HEK293 (cell line): ENCODE measurements around the gene DYNC2I2.

Experiments
- CTCF ChIA-PET: fragments of 350-600 bp; formaldehyde crosslinking; extraction: SDS; loops from one replicate; lab custom pipeline; 2021; ENCODE audit warnings: antibody characterized with exemption; lab: Yijun Ruan, JAX
- POLR2A ChIA-PET: fragments of 300-600 bp; formaldehyde crosslinking; extraction: SDS; loops from one replicate; lab custom pipeline; 2020; ENCODE audit warnings: antibody characterized with exemption, inconsistent platforms; lab: Yijun Ruan, JAX
- H3K27ac ChIP-seq: fragments of 200-500 bp; sonication (Bioruptor generic); 2 replicates; pipeline ENCODE4 v1.5.1; 2014; ENCODE audit warnings: low read depth, low read length, control low read depth, inconsistent platforms; ENCODE audit errors: extremely low read depth
- H3K36me3 ChIP-seq, 2 experiments: fragments of 200-500 bp in 1 of 2; sonication (Bioruptor generic) in 1 of 2; 1 replicate in 1 of 2; 2 replicates in 1 of 2; pipeline ENCODE4 v1.5.1; 2014 to 2017; ENCODE audit warnings: inconsistent platforms in 2 of 2, low read length in 2 of 2; ENCODE audit not compliant: control insufficient read depth in 2 of 2, insufficient read depth in 1 of 2
- H3K4me1 ChIP-seq: fragments of 200-500 bp; sonication (Bioruptor generic); 2 replicates; pipeline ENCODE4 v1.5.1; 2014; ENCODE audit warnings: mild to moderate bottlenecking, low read length, inconsistent platforms; ENCODE audit not compliant: control insufficient read depth, insufficient read depth
- H3K4me3 ChIP-seq: 2 replicates; pipeline ENCODE4 v1.5.1; 2011; ENCODE audit warnings: low read depth, mild to moderate bottlenecking, control low read depth, low read length, moderate library complexity
- H3K9me3 ChIP-seq: fragments of 200-500 bp; sonication (Bioruptor generic); 2 replicates; pipeline ENCODE4 v1.5.1; 2014; ENCODE audit warnings: low read depth, low read length, inconsistent platforms; ENCODE audit not compliant: control insufficient read depth, insufficient read depth
- GFI1B ChIP-seq: fragments of 450-650 bp; formaldehyde crosslinking; IDR thresholded peaks from 2 replicates; pipeline ENCODE4 v1.5.1; 2016; ENCODE audit warnings: missing biosample characterization, missing genetic modification characterization
- HOXD13 ChIP-seq: sonication (generic); formaldehyde crosslinking; IDR thresholded peaks from 2 replicates; pipeline ENCODE4 v1.8.0; 2022; ENCODE audit warnings: missing genetic modification reagents, borderline replicate concordance
- TRIM28 ChIP-seq: IDR thresholded peaks from 2 replicates; pipeline ENCODE4 v1.6.1; 2011; ENCODE audit warnings: low read length, control low read depth, borderline replicate concordance
- ZNF2 ChIP-seq: fragments of 450-650 bp; formaldehyde crosslinking; IDR thresholded peaks from 2 replicates; pipeline ENCODE4 v1.5.1; 2016; ENCODE audit warnings: missing biosample characterization, missing genetic modification characterization
- ZNF335 ChIP-seq: fragments of 450-650 bp; formaldehyde crosslinking; conservative IDR thresholded peaks from 2 replicates; pipeline ENCODE4 v1.5.1; 2016; ENCODE audit warnings: missing biosample characterization, missing genetic modification characterization
- ZNF423 ChIP-seq: fragments of 450-650 bp; formaldehyde crosslinking; IDR thresholded peaks from 2 replicates; pipeline ENCODE4 v1.5.1; 2016; ENCODE audit warnings: missing biosample characterization, missing genetic modification characterization
- ZNF473 ChIP-seq: fragments of 450-650 bp; formaldehyde crosslinking; IDR thresholded peaks from 2 replicates; pipeline ENCODE4 v1.5.1; 2017; ENCODE audit warnings: missing biosample characterization, missing genetic modification characterization
- ZNF677 ChIP-seq: fragments of 450-650 bp; IDR thresholded peaks from 2 replicates; pipeline ENCODE4 v1.5.0; 2018; ENCODE audit warnings: missing biosample characterization, mild to moderate bottlenecking, missing genetic modification characterization, moderate library complexity
- ZNF692 ChIP-seq: fragments of 450-650 bp; formaldehyde crosslinking; IDR thresholded peaks from 2 replicates; pipeline ENCODE4 v1.5.1; 2016; ENCODE audit warnings: missing biosample characterization, missing genetic modification characterization
- ZNF76 ChIP-seq: fragments of 450-650 bp; formaldehyde crosslinking; IDR thresholded peaks from 2 replicates; pipeline ENCODE4; 2016; ENCODE audit warnings: low read depth, missing biosample characterization, missing genetic modification characterization, borderline replicate concordance
- ZNF777 ChIP-seq: fragments of 450-650 bp; formaldehyde crosslinking; IDR thresholded peaks from 2 replicates; pipeline ENCODE4 v1.5.1; 2017; ENCODE audit warnings: missing biosample characterization, missing genetic modification characterization, borderline replicate concordance
- ZNF837 ChIP-seq: fragments of 450-650 bp; formaldehyde crosslinking; IDR thresholded peaks from 2 replicates; pipeline ENCODE4 v1.5.1; 2016; ENCODE audit warnings: missing biosample characterization, missing genetic modification characterization
- ZSCAN30 ChIP-seq: fragments of 450-650 bp; IDR thresholded peaks from 2 replicates; pipeline ENCODE4 v1.5.1; 2018; ENCODE audit warnings: missing biosample characterization, mild to moderate bottlenecking, missing genetic modification characterization, moderate library complexity
- TF ChIP-seq, protein P1 (sequence below): fragments of 450-650 bp; formaldehyde crosslinking; IDR thresholded peaks from 2 replicates; pipeline ENCODE4 v1.5.1; 2017; ENCODE audit warnings: missing biosample characterization, missing genetic modification characterization
- TF ChIP-seq, protein P2 (sequence below): fragments of 450-650 bp; formaldehyde crosslinking; IDR thresholded peaks from 2 replicates; pipeline ENCODE4; 2016; ENCODE audit warnings: missing biosample characterization, missing genetic modification characterization
- TF ChIP-seq, protein P3 (sequence below): fragments of 450-650 bp; formaldehyde crosslinking; IDR thresholded peaks from 2 replicates; pipeline ENCODE4 v1.5.1; 2016; ENCODE audit warnings: missing biosample characterization, missing genetic modification characterization
- TF ChIP-seq, protein P4 (sequence below): fragments of 450-650 bp; formaldehyde crosslinking; IDR thresholded peaks from 2 replicates; pipeline ENCODE4 v1.5.1; 2017; ENCODE audit warnings: missing biosample characterization, missing genetic modification characterization
- TF ChIP-seq, protein P5 (sequence below): fragments of 450-650 bp; formaldehyde crosslinking; optimal IDR thresholded peaks from 2 replicates; pipeline ENCODE3; 2016; ENCODE audit warnings: missing biosample characterization, mild to moderate bottlenecking, missing genetic modification characterization

Gene DYNC2I2

DNA sequence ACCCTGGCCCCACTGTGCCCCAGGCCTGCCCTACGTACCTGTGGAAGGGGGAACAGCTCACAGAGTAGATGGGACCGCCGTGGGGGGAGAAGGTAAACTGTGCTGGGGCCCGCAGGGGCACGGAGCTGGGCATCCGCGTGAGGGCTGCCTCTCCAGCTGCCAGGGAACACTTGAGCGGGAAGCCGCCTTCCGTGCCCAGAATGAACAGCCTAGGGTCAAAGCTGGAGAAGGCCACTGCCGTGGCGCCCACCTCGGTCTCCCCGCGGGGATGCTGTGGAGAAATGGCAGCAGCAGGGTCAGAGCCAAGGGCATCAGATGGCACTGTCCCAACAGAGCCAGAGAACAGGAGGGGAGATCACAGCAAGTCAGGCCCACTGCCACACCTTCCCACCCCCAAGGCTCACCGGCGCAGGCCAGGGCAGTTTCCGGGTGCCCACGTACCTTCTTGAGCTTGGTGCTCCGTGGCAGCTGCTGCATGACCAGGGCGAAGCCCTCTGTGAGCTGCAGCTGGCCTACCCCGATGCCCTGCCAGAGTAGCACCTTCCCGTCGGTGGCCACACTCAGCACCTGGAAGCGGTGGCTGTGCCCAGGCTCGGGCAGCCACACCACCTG, 21.9 kb downstream of the DYNC2I2 start:
- Histone ChIP-seq H3K36me3 (peaks cover 0 to 80% of the 10 kb centered on the region in 2 experiments; a peak in 2 of 3 replicates), H3K9me3 (no peaks in the 10 kb centered on the region)
- TF ChIP-seq ZSCAN30 (tag by site-specific recombination): no peak
- TF ChIP-seq, protein P1, sequence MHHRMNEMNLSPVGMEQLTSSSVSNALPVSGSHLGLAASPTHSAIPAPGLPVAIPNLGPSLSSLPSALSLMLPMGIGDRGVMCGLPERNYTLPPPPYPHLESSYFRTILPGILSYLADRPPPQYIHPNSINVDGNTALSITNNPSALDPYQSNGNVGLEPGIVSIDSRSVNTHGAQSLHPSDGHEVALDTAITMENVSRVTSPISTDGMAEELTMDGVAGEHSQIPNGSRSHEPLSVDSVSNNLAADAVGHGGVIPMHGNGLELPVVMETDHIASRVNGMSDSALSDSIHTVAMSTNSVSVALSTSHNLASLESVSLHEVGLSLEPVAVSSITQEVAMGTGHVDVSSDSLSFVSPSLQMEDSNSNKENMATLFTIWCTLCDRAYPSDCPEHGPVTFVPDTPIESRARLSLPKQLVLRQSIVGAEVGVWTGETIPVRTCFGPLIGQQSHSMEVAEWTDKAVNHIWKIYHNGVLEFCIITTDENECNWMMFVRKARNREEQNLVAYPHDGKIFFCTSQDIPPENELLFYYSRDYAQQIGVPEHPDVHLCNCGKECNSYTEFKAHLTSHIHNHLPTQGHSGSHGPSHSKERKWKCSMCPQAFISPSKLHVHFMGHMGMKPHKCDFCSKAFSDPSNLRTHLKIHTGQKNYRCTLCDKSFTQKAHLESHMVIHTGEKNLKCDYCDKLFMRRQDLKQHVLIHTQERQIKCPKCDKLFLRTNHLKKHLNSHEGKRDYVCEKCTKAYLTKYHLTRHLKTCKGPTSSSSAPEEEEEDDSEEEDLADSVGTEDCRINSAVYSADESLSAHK (tag by site-specific recombination): peak; percentile 31; the same call in 1 of the 2 replicates
- TF ChIP-seq, all 188 proteins: peak for 1
- ChIA-PET CTCF (interaction anchor here (0.5 to 3.5 kb wide), 14 partner anchors 10 to 950 kb away, joined by 3 to 21 read pairs (median 4); partner anchors contain the start of gene PKN3), POLR2A (interaction anchor here (0.6 to 2.1 kb wide), 8 partner anchors 9 to 89 kb away, joined by 4 to 15 read pairs (median 6); partner anchors contain the start of genes DYNC2I2, PKN3 and ZDHHC12)
- Histone ChIP-seq H3K4me1 (peaks cover 6% of the 10 kb centered on the region), H3K4me3 (no peak overlapping the region), H3K27ac (no peak overlapping the region; the same call in 1 of the 2 replicates)

- POLR2A ChIA-PET: no interaction called here
- no peak overlapping the region for H3K27ac ChIP-seq
- no peak overlapping the region for H3K4me3 ChIP-seq
- H3K36me3 ChIP-seq: peaks cover 0 to 82% of the 10 kb centered on the region in 2 experiments; a peak in 2 of 3 replicates
- TF ChIP-seq ZNF423 (tag by site-specific recombination) (no peak), ZNF837 (tag by site-specific recombination) (no peak), ZNF2 (tag by site-specific recombination) (no peak), HOXD13 (CRISPR knock-in tag) (no peak), TRIM28 (no peak), ZNF335 (tag by site-specific recombination) (no peak), ZNF677 (tag by site-specific recombination) (no peak), ZNF473 (tag by site-specific recombination) (no peak), GFI1B (tag by site-specific recombination) (no peak), ZNF692 (tag by site-specific recombination) (no peak), ZNF76 (tag by site-specific recombination) (no peak), ZNF777 (tag by site-specific recombination) (no peak)
- TF ChIP-seq, protein P2, sequence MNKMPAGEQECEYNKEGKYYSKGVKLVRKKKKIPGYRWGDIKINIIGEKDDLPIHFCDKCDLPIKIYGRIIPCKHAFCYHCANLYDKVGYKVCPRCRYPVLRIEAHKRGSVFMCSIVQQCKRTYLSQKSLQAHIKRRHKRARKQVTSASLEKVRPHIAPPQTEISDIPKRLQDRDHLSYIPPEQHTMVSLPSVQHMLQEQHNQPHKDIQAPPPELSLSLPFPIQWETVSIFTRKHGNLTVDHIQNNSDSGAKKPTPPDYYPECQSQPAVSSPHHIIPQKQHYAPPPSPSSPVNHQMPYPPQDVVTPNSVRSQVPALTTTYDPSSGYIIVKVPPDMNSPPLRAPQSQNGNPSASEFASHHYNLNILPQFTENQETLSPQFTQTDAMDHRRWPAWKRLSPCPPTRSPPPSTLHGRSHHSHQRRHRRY: no peak
- TF ChIP-seq, protein P3, sequence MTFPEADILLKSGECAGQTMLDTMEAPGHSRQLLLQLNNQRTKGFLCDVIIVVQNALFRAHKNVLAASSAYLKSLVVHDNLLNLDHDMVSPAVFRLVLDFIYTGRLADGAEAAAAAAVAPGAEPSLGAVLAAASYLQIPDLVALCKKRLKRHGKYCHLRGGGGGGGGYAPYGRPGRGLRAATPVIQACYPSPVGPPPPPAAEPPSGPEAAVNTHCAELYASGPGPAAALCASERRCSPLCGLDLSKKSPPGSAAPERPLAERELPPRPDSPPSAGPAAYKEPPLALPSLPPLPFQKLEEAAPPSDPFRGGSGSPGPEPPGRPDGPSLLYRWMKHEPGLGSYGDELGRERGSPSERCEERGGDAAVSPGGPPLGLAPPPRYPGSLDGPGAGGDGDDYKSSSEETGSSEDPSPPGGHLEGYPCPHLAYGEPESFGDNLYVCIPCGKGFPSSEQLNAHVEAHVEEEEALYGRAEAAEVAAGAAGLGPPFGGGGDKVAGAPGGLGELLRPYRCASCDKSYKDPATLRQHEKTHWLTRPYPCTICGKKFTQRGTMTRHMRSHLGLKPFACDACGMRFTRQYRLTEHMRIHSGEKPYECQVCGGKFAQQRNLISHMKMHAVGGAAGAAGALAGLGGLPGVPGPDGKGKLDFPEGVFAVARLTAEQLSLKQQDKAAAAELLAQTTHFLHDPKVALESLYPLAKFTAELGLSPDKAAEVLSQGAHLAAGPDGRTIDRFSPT (tag by site-specific recombination): no peak
- TF ChIP-seq, protein P4, sequence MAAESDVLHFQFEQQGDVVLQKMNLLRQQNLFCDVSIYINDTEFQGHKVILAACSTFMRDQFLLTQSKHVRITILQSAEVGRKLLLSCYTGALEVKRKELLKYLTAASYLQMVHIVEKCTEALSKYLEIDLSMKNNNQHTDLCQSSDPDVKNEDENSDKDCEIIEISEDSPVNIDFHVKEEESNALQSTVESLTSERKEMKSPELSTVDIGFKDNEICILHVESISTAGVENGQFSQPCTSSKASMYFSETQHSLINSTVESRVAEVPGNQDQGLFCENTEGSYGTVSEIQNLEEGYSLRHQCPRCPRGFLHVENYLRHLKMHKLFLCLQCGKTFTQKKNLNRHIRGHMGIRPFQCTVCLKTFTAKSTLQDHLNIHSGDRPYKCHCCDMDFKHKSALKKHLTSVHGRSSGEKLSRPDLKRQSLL (tag by site-specific recombination): no peak
- TF ChIP-seq, protein P5, sequence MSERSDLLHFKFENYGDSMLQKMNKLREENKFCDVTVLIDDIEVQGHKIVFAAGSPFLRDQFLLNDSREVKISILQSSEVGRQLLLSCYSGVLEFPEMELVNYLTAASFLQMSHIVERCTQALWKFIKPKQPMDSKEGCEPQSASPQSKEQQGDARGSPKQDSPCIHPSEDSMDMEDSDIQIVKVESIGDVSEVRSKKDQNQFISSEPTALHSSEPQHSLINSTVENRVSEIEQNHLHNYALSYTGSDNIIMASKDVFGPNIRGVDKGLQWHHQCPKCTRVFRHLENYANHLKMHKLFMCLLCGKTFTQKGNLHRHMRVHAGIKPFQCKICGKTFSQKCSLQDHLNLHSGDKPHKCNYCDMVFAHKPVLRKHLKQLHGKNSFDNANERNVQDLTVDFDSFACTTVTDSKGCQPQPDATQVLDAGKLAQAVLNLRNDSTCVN: no peak
- H3K9me3 ChIP-seq: no peaks in the 10 kb centered on the region
- CTCF ChIA-PET: interaction anchor here (0.5 to 3.5 kb wide), 5 partner anchors 10 to 67 kb away, joined by 3 to 20 read pairs (median 3); partner anchors contain the start of gene PKN3
- H3K4me1 ChIP-seq: peaks cover 6% of the 10 kb centered on the region
Observed at GRCh38 chr9:128634111-128634510, 22.5 kb downstream of the DYNC2I2 start.
